Measurements from ENCODE around the gene IRF4.

The IRF4 gene

DNA sequence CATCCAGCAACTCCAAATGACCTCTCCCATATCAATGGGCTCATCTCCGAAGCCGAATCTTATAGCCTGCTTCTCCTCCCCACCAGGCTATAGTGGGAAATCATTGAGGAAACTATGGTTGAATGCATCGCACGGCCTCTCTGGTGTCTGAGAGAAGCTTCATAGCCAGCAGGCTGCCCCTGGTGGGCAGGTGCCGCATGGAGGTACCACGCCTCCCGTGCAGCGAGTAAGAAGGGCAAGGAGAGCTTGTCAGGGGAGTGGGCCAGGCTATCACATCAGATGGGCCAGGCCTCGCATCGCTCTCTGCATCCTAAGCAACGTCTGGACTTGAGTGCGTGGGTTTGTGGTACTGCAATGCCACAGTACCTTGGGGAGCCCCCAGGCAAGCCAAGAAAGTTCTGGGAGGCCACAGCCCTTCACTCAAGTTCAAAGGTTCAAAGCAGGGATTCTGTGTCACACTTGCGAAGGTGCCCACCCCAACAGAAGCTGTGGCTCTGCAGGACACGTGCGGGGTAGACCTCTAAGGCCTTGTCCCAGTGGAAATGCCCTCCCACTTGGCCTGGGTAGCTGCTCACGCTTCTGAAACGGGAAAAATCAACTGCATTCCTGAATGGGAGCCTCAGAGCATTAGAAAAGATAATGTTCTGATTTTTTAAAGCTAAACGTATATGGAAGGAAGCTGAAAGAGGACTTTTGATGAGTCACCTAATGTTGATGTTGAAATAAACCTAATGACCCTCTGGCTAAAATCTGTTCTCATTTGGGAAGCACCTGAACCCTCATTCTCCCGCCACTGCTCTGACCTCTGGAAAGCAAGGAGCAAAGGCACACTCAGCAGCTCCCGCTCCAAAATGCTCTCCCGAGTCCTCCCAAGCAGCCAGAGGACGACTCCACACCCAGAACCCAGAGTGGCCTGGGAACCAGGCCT is 8.4 kb upstream of the IRF4 start:
- no peak for DNase-seq

- no peak for DNase-seq
Observed at GRCh38 chr6:383856-384255, 7.7 kb upstream of the IRF4 start.

- no peak for DNase-seq
Observed at GRCh38 chr6:384898-385297, 6.7 kb upstream of the IRF4 start.

DNA sequence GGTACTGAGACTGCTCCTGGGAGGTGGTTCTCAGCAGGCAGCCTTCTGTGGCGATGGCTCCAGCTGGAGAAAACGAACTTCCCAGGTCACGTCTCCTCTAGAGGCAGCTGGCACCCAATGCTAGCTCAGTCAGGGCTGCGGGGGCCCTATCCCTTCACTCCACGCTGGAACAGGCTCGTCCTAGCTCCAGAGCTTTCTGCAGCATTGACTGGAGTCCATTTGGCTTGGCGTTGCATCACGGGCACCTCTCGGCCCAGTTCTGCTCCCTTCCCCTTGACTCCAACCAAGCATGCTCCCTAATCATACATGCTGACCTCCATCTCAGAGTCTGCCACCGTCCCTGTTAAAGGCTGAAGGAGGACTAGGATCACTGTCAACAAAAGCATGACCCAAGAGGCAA is 5.9 kb upstream of the IRF4 start:
- no peak for DNase-seq

DNA sequence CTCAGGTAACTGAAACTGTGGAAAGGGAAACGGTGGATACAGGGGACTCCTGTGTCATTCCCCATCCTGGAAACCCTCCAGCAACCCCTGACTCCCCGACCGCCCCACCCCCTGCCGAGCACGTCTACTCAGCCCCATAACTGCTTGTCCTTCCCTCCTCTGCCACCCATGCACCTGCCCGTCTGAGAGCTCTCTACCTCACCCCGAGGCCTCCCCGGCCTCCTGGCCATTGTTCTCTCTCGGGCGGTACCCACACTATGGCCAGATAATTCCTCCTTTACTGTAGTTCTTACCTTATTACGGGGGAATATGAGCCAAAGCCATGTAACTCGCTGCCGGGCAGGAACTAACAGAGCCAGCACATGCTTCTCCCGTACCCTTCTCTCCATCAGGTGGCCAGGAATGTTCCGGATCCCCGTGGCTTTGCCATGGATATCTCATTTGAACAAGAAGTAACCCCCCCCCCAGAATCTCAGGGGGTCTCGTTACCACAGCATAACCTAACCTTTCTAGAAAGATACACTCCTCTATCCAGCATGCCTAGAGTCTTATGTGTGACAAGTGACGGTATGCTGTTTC is 4.8 kb upstream of the IRF4 start:
- no peak for DNase-seq

DNA sequence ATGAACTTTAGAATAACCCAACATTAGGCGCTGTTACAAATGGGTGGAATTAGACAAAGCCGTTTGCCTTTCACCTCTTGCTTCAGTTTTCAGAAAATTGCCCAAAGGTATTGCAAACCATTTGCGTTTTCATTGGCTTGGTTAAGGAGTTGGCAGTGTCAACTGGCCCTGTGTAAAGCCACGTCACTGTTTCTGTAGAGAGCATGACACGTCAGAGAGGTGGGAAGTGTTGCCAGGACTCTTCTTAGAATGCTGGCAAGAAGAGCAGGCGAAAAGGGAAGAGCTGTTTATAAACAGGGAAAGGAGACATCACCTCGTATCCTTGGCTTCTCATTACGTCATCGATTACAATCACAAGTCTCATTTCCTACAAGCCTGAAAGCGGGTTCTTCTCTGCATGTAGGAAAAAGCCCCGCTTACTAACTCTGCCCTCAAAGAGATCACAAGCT is 4.2 kb upstream of the IRF4 start:
- no peak for DNase-seq

GRCh38 chr6:388202-388903 is 3.2 kb upstream of the IRF4 start:
- no peak for DNase-seq

DNA sequence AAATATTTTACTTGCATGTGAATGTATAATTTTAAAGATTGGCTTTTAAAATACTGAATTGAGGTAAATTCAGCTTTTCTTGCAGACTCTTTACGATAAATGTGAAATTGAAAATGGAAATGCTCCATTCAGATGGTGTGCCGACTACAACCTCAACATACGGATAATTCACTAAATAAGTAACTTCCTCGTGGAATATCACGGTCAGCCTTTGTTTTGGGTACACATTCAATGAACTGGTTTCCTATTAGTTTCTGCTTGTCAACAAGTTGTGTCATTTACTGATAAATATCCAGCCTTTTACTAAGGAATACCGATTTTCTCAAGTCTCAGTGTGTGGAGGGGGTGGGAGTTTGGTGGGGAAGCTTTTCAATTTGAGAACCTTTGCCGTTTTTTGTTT is 2.4 kb upstream of the IRF4 start:
- DNase-seq, result no peak

GRCh38 chr6:389622-390021 is 1.9 kb upstream of the IRF4 start:
- DNase-seq, result no peak

DNA sequence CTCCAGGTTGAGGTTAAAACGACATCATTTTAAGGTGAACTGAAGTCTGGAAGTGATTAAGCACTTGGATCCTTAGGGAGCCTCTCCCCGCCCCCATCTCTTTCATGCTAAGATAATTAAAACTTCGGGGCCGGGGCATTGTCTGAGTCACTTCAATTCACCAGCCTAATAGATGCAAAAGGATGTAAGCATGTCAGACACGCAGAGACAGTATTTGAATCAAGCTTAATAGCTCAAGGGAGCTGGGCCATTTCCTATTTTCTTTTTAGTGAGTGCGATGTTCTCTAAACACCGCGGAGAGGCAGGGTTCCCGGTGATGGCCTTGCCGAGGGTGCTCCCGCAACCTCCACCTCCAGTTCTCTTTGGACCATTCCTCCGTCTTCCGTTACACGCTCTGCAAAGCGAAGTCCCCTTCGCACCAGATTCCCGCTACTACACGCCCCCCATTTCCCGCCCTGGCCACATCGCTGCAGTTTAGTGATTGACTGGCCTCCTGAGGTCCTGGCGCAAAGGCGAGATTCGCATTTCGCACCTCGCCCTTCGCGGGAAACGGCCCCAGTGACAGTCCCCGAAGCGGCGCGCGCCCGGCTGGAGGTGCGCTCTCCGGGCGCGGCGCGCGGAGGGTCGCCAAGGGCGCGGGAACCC is 516 bp upstream of the IRF4 start:
- no peak for DNase-seq

GRCh38 chr6:392441-393390 is 1.2 kb downstream of the IRF4 start:
- DNase-seq, result peak; percentile 52

GRCh38 chr6:393391-394221 is 2.1 kb downstream of the IRF4 start:
- no peak for DNase-seq

GRCh38 chr6:394641-395289 is 3.2 kb downstream of the IRF4 start:
- no peak for DNase-seq

DNA sequence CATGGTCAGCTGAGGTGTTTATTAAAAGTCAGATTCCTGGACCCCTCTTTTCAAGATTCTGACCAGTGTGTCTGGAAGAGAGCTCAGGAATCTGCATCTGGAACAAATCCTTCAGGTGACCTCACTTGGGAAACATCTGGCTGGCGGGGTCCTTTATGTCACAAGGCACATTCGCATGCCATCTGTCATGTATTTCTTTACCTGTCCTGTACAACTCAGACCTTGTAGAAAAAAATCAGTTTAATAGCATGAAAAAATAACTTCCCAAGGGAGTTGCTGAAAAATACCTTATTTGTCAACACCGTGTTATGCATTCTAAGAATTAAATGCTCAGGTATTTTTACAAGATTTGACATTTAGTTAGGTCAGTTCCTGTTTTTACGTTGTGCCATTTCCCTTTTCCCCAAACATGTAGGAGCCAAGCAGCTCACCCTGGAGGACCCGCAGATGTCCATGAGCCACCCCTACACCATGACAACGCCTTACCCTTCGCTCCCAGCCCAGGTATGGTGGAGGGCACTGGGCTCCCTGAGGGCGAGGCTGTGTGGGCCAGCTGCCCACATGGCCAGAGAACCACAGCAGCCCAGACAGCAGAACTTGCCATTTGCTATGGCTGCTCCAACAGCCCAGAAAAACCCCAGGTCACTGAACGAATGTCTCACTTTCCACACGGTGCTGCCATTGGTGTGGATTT is 4.0 kb downstream of the IRF4 start:
- DNase-seq, result no peak

GRCh38 chr6:396126-396520 is 4.6 kb downstream of the IRF4 start:
- no peak for DNase-seq

GRCh38 chr6:397056-397455 is 5.5 kb downstream of the IRF4 start:
- no peak for DNase-seq

DNA sequence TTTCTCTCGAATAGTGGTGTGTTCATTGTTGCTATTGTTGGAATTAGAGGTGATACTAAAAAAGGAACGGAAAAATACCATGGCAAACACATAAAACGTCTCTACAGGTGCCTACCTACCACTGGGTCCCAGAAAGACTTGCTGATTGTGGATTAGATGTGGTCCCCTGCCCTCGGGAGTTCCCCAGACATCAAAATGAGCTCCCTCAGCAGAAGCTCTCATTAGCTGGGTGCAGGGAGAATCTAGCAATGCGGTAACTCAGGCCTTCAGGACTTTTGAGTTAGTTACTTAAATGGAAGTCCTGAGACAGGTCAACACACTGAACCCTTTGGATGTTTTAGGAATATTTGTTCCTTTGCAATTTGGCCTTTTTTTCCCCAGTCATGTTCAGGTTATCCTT is 6.1 kb downstream of the IRF4 start:
- DNase-seq, result no peak

DNA sequence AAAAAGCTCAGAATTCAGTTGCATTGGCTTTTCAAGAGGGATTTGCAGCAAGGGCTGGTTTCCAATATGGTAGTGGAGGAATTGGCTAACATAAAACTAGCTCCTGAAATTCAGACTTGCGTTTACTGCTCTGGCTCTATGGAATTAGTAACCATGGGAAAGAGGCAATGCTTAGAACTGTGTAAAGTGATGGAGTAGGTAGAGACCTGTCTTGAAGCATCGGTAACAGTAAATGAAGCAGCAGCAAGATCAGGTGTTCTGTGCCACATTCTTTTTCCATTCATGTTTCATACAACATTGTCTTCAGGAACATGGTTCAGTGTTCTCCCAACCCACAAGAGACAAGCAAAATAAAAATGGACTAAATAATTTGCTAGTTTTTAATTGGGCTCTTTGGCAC is 6.5 kb downstream of the IRF4 start:
- DNase-seq, result no peak

GRCh38 chr6:398558-399078 is 7.1 kb downstream of the IRF4 start:
- DNase-seq, result peak; percentile 58
